Prostate gland (tissue), 2 donors: ENCODE data around the gene PAPOLA. TPM values are rescaled to one million over a fixed set of nuclear protein-coding genes. Genes with fewer than 3 reads are reported as not detected.
"Not testable (repeated sequence)": the region's sequence is repeated elsewhere in the genome, so short reads cannot be mapped to it uniquely, and the experiment has no call there.

Experiments
- DNase-seq: peaks from one replicate; pipeline ENCODE4 v3.0.0-alpha.2; 2019; ENCODE audit warnings: low spot score
- H3K27ac ChIP-seq, 2 donors: fragments of 200-600 bp; sonication (generic); 2 replicates each; pipeline ENCODE4 v1.5.1; 2017 to 2019
- H3K27me3 ChIP-seq: fragments of 200-600 bp; sonication (generic); replicated peaks from 2 replicates; pipeline ENCODE4 v1.5.1; 2019; ENCODE audit not compliant: insufficient read depth
- H3K36me3 ChIP-seq, 2 donors: fragments of 200-600 bp; sonication (generic); 1 replicate in 1 of 2; 2 replicates in 1 of 2; pipeline versions ENCODE4 v1.5.1 to v1.8.1; 2017 to 2019
- H3K4me1 ChIP-seq: fragments of 200-600 bp; sonication (generic); replicated peaks from 2 replicates; pipeline ENCODE4 v1.5.1; 2019
- H3K4me3 ChIP-seq, 2 donors: fragments of 200-600 bp; sonication (generic); 2 replicates each; pipeline ENCODE4 v1.5.1; 2017 to 2019
- H3K9me3 ChIP-seq: fragments of 200-600 bp; sonication (generic); 2 replicates; pipeline ENCODE4 v1.5.1; 2017
- POLR2A ChIP-seq: fragments of 450-650 bp; IDR thresholded peaks from one replicate; pipeline ENCODE4 v1.6.1; 2016; ENCODE audit warnings: antibody characterized with exemption, mild to moderate bottlenecking
- POLR2AphosphoS5 ChIP-seq: sonication (generic); formaldehyde crosslinking; IDR thresholded peaks from one replicate; pipeline ENCODE4 v1.6.1; 2017; ENCODE audit warnings: antibody characterized with exemption
- WGBS: methylation state at CpG from one replicate; pipeline ENCODE4 v1.1.5; 2018; 5-methylcytosine and 5-hydroxymethylcytosine counted together
- intact Hi-C: fragments of 100-400 bp; cut with DNase I; formaldehyde crosslinking; loops from one replicate; pipeline ENCODE4 v1.14.2; 2022
- total RNA-seq, 2 donors: library from RNA; depleted of rRNA; stranded (reverse); fragments of >200 nt; gene quantifications; one replicate each; pipeline ENCODE4 v1.1.0, GENCODE V29; 2016
- TF ChIP-seq, protein P1 (sequence below), 4 experiments: fragments of 200-600 bp in 2 of 4; fragments of 450-650 bp in 2 of 4; sonication (generic) in 2 of 4; IDR thresholded peaks; 1 replicate in 3 of 4; 2 replicates in 1 of 4; pipeline ENCODE4 v1.5.1; 2016 to 2019; ENCODE audit warnings: antibody characterized with exemption in 4 of 4, mild to moderate bottlenecking in 2 of 4, moderate library complexity in 2 of 4

Gene PAPOLA
- total RNA-seq, 2 donors from 2014 or later, result 98.1 to 130 TPM

DNA sequence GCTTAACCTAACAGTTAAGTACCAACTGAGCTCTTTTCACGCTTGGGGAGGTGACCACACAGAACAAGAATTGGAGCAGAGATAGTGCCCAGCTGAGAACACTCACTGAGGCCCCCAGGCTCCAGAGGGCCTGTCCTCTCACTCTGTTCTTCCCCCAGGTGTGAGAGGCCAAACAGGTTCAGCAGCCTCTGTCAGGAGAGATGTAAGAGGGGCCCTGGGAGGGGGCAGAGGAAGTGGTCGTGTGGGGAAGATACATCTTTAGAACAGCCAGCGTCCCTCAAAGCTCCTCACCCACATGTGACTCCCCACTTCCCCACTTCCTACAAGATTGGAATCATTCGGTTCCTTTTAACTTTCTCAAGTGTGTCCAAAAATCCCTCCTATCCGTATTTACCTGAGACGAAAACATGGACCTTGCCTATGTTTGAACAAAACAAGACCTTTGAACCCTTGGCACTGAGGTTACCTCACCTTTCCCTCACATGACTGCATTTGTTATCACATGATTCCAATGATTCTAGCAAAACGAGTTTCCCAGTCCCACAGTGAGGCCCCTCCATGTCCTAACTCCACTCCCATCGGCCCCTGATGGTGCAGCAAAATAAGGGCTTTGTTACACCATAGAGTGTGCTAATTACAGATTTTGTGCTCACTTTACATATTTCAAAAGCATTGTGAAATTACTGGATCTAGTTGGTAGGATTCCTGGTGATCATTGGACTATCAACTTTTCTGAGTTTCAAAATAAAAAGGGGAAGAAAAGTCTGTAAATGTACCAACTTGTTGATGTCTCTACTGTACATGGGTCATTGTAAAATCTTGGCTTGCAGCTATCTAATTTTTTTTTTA is 40.0 kb upstream of the PAPOLA start:
- DNase-seq, result no peak
- TF ChIP-seq POLR2AphosphoS5 (no peak), POLR2A (no peak)
- TF ChIP-seq, protein P1, sequence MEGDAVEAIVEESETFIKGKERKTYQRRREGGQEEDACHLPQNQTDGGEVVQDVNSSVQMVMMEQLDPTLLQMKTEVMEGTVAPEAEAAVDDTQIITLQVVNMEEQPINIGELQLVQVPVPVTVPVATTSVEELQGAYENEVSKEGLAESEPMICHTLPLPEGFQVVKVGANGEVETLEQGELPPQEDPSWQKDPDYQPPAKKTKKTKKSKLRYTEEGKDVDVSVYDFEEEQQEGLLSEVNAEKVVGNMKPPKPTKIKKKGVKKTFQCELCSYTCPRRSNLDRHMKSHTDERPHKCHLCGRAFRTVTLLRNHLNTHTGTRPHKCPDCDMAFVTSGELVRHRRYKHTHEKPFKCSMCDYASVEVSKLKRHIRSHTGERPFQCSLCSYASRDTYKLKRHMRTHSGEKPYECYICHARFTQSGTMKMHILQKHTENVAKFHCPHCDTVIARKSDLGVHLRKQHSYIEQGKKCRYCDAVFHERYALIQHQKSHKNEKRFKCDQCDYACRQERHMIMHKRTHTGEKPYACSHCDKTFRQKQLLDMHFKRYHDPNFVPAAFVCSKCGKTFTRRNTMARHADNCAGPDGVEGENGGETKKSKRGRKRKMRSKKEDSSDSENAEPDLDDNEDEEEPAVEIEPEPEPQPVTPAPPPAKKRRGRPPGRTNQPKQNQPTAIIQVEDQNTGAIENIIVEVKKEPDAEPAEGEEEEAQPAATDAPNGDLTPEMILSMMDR (IDR thresholded peaks at IDR 0.05), result no peak
- no peaks in the 10 kb centered on the region for H3K4me1 ChIP-seq
- H3K27me3 ChIP-seq, result no peaks in the 10 kb centered on the region
- H3K27ac ChIP-seq, result no peak overlapping the region
- intact Hi-C loops, result no loop called here
- H3K36me3 ChIP-seq, result no peaks in the 10 kb centered on the region
- no peaks in the 10 kb centered on the region for H3K9me3 ChIP-seq
- WGBS, result 53% methylated on average over 8 of the region's 8 CpGs
- H3K4me3 ChIP-seq, result no peak overlapping the region

- intact Hi-C loops, result no loop called here
- no peak for DNase-seq
- Histone ChIP-seq H3K9me3 (no peaks in the 10 kb centered on the region), H3K27me3 (no peaks in the 10 kb centered on the region), H3K4me3 (no peak overlapping the region), H3K4me1 (no peaks in the 10 kb centered on the region), H3K36me3 (no peaks in the 10 kb centered on the region), H3K27ac (no peak overlapping the region)
- WGBS, result 91% methylated on average over 7 of the region's 7 CpGs
- TF ChIP-seq, protein P1 (IDR thresholded peaks at IDR 0.05), result no peak
- no peak for TF ChIP-seq POLR2AphosphoS5
- TF ChIP-seq POLR2A, result no peak
These were observed 38.0 kb upstream of the PAPOLA start for GRCh38 chr14:96464136-96464535.

DNA sequence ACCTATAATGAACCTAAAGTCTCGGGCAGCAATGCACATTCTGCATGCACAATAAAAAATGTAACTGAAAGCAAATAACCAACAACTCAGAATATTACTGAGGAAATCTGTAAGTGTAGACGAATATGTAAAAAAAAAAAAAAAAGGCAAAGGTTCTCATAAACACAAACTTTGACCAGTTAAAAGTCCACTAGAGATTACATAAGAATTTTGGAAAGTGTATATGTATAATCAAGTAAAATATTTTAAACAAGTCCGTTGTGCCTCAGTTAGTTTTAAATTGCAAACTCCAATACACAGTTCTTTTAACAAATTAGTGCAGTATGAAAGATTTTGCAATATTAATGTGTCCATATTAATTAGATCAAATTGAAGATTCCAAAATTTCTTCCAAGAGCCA is 35.3 kb upstream of the PAPOLA start:
- 65% methylated on average over 3 of the region's 3 CpGs for WGBS
- intact Hi-C loops, result no loop called here

GRCh38 chr14:96470331-96470730 is 31.9 kb upstream of the PAPOLA start:
- Histone ChIP-seq H3K27me3 (no peaks in the 10 kb centered on the region), H3K36me3 (no peaks in the 10 kb centered on the region), H3K4me1 (no peaks in the 10 kb centered on the region), H3K9me3 (no peaks in the 10 kb centered on the region), H3K4me3 (no peak overlapping the region), H3K27ac (no peak overlapping the region)
- no peak for DNase-seq
- WGBS, result 52% methylated on average over 4 of the region's 4 CpGs
- intact Hi-C loops, result no loop called here
- TF ChIP-seq POLR2A (no peak), POLR2AphosphoS5 (no peak)
- TF ChIP-seq, protein P1 (IDR thresholded peaks at IDR 0.05), result no peak

More for the DNA sequence above, 35.3 kb upstream of the PAPOLA start:
- no peaks in the 10 kb centered on the region for H3K4me1 ChIP-seq
- H3K27me3 ChIP-seq, result no peaks in the 10 kb centered on the region
- H3K9me3 ChIP-seq, result no peaks in the 10 kb centered on the region
- no peak overlapping the region for H3K27ac ChIP-seq
- no peak overlapping the region for H3K4me3 ChIP-seq
- H3K36me3 ChIP-seq, result no peaks in the 10 kb centered on the region
- DNase-seq, result no peak
- no peak for TF ChIP-seq POLR2A
- TF ChIP-seq POLR2AphosphoS5, result no peak

DNA sequence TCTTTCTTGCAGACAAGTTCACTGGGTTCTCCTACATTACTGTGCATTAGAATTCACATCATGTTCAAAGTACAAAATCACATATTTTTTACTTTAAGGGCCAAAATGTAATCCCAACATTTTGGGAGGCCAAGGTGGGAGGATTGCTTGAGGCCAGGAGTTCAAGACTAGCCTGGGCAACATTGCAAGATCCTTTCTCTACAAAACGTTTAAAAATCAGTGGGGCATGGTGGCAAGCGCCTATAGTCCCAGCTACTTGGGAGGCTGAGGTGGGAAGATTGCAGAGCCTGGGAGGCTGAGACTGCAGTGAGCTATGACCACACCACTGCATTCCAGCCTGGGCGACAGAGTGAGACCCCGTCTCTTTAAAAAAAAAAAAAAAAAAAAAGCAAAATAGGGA is 31.2 kb upstream of the PAPOLA start:
- H3K27ac ChIP-seq, H3K36me3 ChIP-seq, H3K27me3 ChIP-seq, H3K4me3 ChIP-seq, H3K4me1 ChIP-seq, H3K9me3 ChIP-seq, intact Hi-C loops, DNase-seq: not testable (repeated sequence)
- WGBS, result 91% methylated on average over 4 of the region's 4 CpGs

DNA sequence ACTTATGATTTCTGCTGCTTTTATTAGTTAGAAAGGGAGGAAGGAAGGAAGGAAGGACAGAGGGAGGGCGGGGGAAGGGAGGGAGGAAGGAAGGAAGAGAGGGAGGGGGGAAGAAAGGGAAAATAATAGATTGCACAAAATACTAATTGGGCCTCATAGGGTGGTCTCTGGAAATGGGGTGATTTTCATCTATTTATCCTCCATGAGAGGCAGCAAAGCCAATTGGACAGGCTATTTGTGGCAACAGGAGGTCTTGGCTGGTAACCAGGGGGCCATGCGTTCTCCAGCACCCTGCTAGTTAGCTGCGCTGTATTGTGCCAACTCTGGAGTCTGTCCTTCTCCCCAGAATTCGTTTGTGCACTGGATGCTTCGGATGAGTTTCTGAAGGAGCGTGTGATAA is 24.1 kb upstream of the PAPOLA start:
- Histone ChIP-seq H3K4me3 (no peak overlapping the region), H3K36me3 (no peaks in the 10 kb centered on the region), H3K27ac (no peak overlapping the region), H3K9me3 (no peaks in the 10 kb centered on the region), H3K4me1 (no peaks in the 10 kb centered on the region), H3K27me3 (no peaks in the 10 kb centered on the region)
- TF ChIP-seq, protein P1 (IDR thresholded peaks at IDR 0.05), result no peak
- TF ChIP-seq POLR2A, result no peak
- no peak for TF ChIP-seq POLR2AphosphoS5
- no peak for DNase-seq
- 80% methylated on average over 6 of the region's 6 CpGs for WGBS
- intact Hi-C loops, result no loop called here
